Endothelial cell of umbilical vein (primary cell): ENCODE data around the gene JAG2. TPM values are rescaled to one million over a fixed set of nuclear protein-coding genes. Genes with fewer than 3 reads are reported as not detected.

Experiments
- BruUV-seq: library from RNA; stranded (reverse); fragments of 400-500 nt; replicated peaks from 2 replicates; lab custom pipeline; 2021; lab: Mats Ljungman, UMichigan
- CTCF ChIA-PET: fragments of 300-600, 350-600 bp; sonication (Branson Sonifier 250); formaldehyde crosslinking; loops from one replicate; lab custom pipeline; 2021; ENCODE audit warnings: antibody characterized with exemption, inconsistent platforms; lab: Charles Lee
- POLR2A ChIA-PET: fragments of 300-600, 350-600 bp; sonication (Branson Sonifier 250); formaldehyde crosslinking; loops from one replicate; lab custom pipeline; 2021; ENCODE audit warnings: antibody characterized with exemption, inconsistent platforms; lab: Charles Lee
- DNase-seq: peaks from one replicate; pipeline ENCODE4 v3.0.0-alpha.2; 2011; ENCODE audit warnings: low read depth, low spot score
- FAIRE-seq: peaks from 2 replicates; lab custom pipeline; 2011; peaks lifted over from hg19 to GRCh38; lab: Jason Lieb, UNC
- H2AFZ ChIP-seq: 2 replicates; pipeline ENCODE4 v1.6.0; 2012; ENCODE audit warnings: low read depth, low read length, control low read depth, inconsistent platforms
- H3K27ac ChIP-seq: 2 replicates; pipeline ENCODE4 v1.5.1; 2011; ENCODE audit warnings: low read depth, mild to moderate bottlenecking, control low read depth, low read length, moderate library complexity; ENCODE audit not compliant: insufficient read depth
- H3K27me3 ChIP-seq, 2 experiments: 2 replicates each; pipeline versions ENCODE4 v1.6.0 to v1.6.1; 2011; ENCODE audit warnings: low read length in 2 of 2, mixed read lengths in 1 of 2; ENCODE audit not compliant: control insufficient read depth in 2 of 2, insufficient read depth in 2 of 2
- H3K36me3 ChIP-seq, 2 experiments: 2 replicates in 1 of 2; 3 replicates in 1 of 2; pipeline ENCODE4 v1.5.1; 2011; ENCODE audit warnings: low read length in 2 of 2, mild to moderate bottlenecking in 1 of 2, moderate library complexity in 1 of 2; ENCODE audit not compliant: control insufficient read depth in 2 of 2, insufficient read depth in 2 of 2; ENCODE audit errors: extremely low read depth in 1 of 2
- H3K4me1 ChIP-seq: 3 replicates; pipeline ENCODE4 v1.5.1; 2011; ENCODE audit warnings: mild to moderate bottlenecking, low read length; ENCODE audit not compliant: control insufficient read depth, insufficient read depth; ENCODE audit errors: extremely low read depth
- H3K4me2 ChIP-seq: 2 replicates; pipeline ENCODE4 v1.6.1; 2011; ENCODE audit warnings: low read length, control low read depth, mixed read lengths; ENCODE audit not compliant: insufficient read depth
- H3K4me3 ChIP-seq, 3 experiments: fragments of 200-600 bp in 1 of 3; sonication (generic), shearing (Covaris generic) in 1 of 3; replicated peaks in 1 of 3; 2 replicates each; pipeline ENCODE4 v1.5.1; 2011 to 2016; ENCODE audit warnings: control low read depth in 3 of 3, low read length in 3 of 3, mild to moderate bottlenecking in 2 of 3, inconsistent platforms in 1 of 3, low read depth in 1 of 3, moderate library complexity in 1 of 3; ENCODE audit not compliant: insufficient read depth in 1 of 3
- H3K79me2 ChIP-seq: 2 replicates; pipeline ENCODE4 v1.6.0; 2012; ENCODE audit warnings: low read length, inconsistent platforms; ENCODE audit not compliant: control insufficient read depth, insufficient read depth
- H3K9ac ChIP-seq: replicated peaks from 2 replicates; pipeline ENCODE3; 2011; ENCODE audit warnings: low read length, control low read depth; ENCODE audit not compliant: insufficient read depth; ENCODE audit errors: extremely low read depth
- H3K9me1 ChIP-seq: replicated peaks from 3 replicates; pipeline ENCODE4 v1.6.0; 2011; ENCODE audit warnings: mild to moderate bottlenecking, low read length; ENCODE audit not compliant: control insufficient read depth, insufficient read depth; ENCODE audit errors: extremely low read depth
- H3K9me3 ChIP-seq: replicated peaks from 2 replicates; pipeline ENCODE4 v1.5.1; 2012; ENCODE audit warnings: low read length, inconsistent platforms; ENCODE audit not compliant: control insufficient read depth, insufficient read depth
- H4K20me1 ChIP-seq: replicated peaks from 2 replicates; pipeline ENCODE3; 2011; ENCODE audit warnings: mild to moderate bottlenecking, low read length; ENCODE audit not compliant: control insufficient read depth, insufficient read depth; ENCODE audit errors: extremely low read depth
- EZH2 ChIP-seq: IDR thresholded peaks from 2 replicates; pipeline ENCODE4 v1.6.1; 2012; ENCODE audit warnings: borderline replicate concordance, low read depth, mild to moderate bottlenecking, moderate library complexity, low read length, inconsistent platforms; ENCODE audit not compliant: severe bottlenecking
- FOS ChIP-seq: IDR thresholded peaks from 2 replicates; pipeline ENCODE4 v1.6.1; 2011; ENCODE audit warnings: mild to moderate bottlenecking, low read length, moderate library complexity, borderline replicate concordance; ENCODE audit not compliant: insufficient read depth
- GATA2 ChIP-seq: IDR thresholded peaks from 2 replicates; pipeline ENCODE4 v1.7.0; 2011; ENCODE audit warnings: low read depth, mild to moderate bottlenecking, moderate library complexity, mixed read lengths, low read length; ENCODE audit not compliant: insufficient read length, insufficient read depth
- JUN ChIP-seq: IDR thresholded peaks from 2 replicates; pipeline ENCODE4 v1.6.1; 2011; ENCODE audit warnings: borderline replicate concordance, low read depth; ENCODE audit not compliant: insufficient read length, insufficient read depth
- POLR2A ChIP-seq: IDR thresholded peaks from 2 replicates; pipeline ENCODE4 v1.6.1; 2012; ENCODE audit warnings: low read depth, mild to moderate bottlenecking, control low read depth, low read length
- POLR2AphosphoS5 ChIP-seq: IDR thresholded peaks from 2 replicates; pipeline ENCODE4 v1.6.1; 2012; ENCODE audit warnings: low read depth, mild to moderate bottlenecking, control low read depth, low read length, moderate library complexity; ENCODE audit not compliant: insufficient read depth
- dilution Hi-C: fragments of 300-500 bp; cut with MboI; formaldehyde crosslinking; loops from one replicate; pipeline ENCODE4 v1.15.0; 2019; ENCODE audit warnings: low sequenced_read_pairs; ENCODE audit not compliant: extremely low pct_ligation_motif_present
- intact Hi-C: fragments of 100-400 bp; cut with micrococcal nuclease; formaldehyde crosslinking; loops from one replicate; pipeline ENCODE4 v1.10.0; 2022
- polyA plus RNA-seq, 4 experiments: library from polyadenylated mRNA; depleted of rRNA in 3 of 4; stranded (reverse) in 3 of 4; unstranded in 1 of 4; fragments of >200 nt; gene quantifications; 2 replicates each; pipeline versions ENCODE4 v1.2.1 to v1.2.3, GENCODE V29; 2011 to 2012; ENCODE audit warnings: missing spikeins in 1 of 4
- total RNA-seq: library from RNA; stranded (reverse); gene quantifications from 2 replicates; pipeline ENCODE4 v1.2.3, GENCODE V29; 2021
- TF ChIP-seq, protein P1 (sequence below): IDR thresholded peaks from 2 replicates; pipeline ENCODE4 v1.6.1; 2011; ENCODE audit not compliant: insufficient read depth, insufficient read length
- TF ChIP-seq, protein P2 (sequence below), 2 donors: IDR thresholded peaks; 1 replicate in 1 of 2; 2 replicates in 1 of 2; pipeline ENCODE4 v1.5.1; 2011; ENCODE audit warnings: low read length in 2 of 2, mild to moderate bottlenecking in 2 of 2, moderate library complexity in 2 of 2, control low read depth in 1 of 2, inconsistent platforms in 1 of 2, low read depth in 1 of 2; ENCODE audit not compliant: insufficient read depth in 1 of 2; ENCODE audit errors: extremely low read depth in 1 of 2

Gene JAG2
- total and polyA plus RNA-seq, 2 donors (not counting 3 experiments of a cell fraction or from before 2014, with no cell fraction given): 105 to 128 TPM

DNA sequence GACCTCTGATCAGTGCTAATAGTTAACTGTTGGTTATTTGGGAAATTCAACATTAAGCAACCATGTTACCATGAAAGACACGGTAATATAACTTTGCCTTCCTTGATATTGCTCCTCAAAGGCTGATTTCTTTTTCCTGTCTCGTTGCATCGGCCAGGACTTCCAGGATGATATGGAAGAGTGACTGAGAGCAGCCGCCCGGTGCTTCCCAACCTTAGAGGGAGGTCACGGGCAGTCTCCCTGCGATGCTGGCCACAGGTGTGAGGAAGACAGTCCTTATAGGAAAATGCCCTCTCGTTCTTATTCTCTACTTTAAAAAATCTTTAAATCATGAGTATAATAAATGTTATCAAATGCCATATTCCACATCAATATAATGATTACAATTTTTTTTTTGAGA lies 70.3 kb downstream of the JAG2 start:
- Histone ChIP-seq H3K4me2 (no peak overlapping the region), H3K79me2 (no peaks in the 10 kb centered on the region), H3K36me3 (no peaks in the 10 kb centered on the region), H3K9ac (no peak overlapping the region), H3K9me1 (no peaks in the 10 kb centered on the region), H3K27ac (no peak overlapping the region), H3K27me3 (peaks cover 7 to 13% of the 10 kb centered on the region in 2 experiments), H2AFZ (no peak overlapping the region), H3K4me3 (no peak overlapping the region), H4K20me1 (no peaks in the 10 kb centered on the region), H3K9me3 (no peaks in the 10 kb centered on the region), H3K4me1 (peaks cover 6% of the 10 kb centered on the region)
- ChIA-PET CTCF (no interaction called here), POLR2A (no interaction called here)
- no peak for DNase-seq
- TF ChIP-seq FOS: no peak
- no peak for TF ChIP-seq POLR2A
- TF ChIP-seq, protein P1, sequence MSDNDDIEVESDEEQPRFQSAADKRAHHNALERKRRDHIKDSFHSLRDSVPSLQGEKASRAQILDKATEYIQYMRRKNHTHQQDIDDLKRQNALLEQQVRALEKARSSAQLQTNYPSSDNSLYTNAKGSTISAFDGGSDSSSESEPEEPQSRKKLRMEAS: no peak
- TF ChIP-seq JUN: no peak
- no peak for TF ChIP-seq GATA2
- TF ChIP-seq EZH2: no peak
- TF ChIP-seq POLR2AphosphoS5: no peak
- TF ChIP-seq, protein P2, sequence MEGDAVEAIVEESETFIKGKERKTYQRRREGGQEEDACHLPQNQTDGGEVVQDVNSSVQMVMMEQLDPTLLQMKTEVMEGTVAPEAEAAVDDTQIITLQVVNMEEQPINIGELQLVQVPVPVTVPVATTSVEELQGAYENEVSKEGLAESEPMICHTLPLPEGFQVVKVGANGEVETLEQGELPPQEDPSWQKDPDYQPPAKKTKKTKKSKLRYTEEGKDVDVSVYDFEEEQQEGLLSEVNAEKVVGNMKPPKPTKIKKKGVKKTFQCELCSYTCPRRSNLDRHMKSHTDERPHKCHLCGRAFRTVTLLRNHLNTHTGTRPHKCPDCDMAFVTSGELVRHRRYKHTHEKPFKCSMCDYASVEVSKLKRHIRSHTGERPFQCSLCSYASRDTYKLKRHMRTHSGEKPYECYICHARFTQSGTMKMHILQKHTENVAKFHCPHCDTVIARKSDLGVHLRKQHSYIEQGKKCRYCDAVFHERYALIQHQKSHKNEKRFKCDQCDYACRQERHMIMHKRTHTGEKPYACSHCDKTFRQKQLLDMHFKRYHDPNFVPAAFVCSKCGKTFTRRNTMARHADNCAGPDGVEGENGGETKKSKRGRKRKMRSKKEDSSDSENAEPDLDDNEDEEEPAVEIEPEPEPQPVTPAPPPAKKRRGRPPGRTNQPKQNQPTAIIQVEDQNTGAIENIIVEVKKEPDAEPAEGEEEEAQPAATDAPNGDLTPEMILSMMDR (IDR thresholded peaks at IDR 0.05; ENCODE audit: extremely low read depth in 1 of 2, insufficient read depth in 1 of 2, low read depth in 1 of 2, low read length in 2 of 2): no peak
- BruUV-seq: no TSS peak
- no peak for FAIRE-seq
- dilution Hi-C loops: no loop called here
- intact Hi-C loops: no loop called here
